ENCODE measurements around the gene LPIN3. TPM values are rescaled to one million over a fixed set of nuclear protein-coding genes. Genes with fewer than 3 reads are reported as not detected.

Gene LPIN3
- total RNA-seq, 2 experiments from 2014 or later: 4.0 TPM

DNA sequence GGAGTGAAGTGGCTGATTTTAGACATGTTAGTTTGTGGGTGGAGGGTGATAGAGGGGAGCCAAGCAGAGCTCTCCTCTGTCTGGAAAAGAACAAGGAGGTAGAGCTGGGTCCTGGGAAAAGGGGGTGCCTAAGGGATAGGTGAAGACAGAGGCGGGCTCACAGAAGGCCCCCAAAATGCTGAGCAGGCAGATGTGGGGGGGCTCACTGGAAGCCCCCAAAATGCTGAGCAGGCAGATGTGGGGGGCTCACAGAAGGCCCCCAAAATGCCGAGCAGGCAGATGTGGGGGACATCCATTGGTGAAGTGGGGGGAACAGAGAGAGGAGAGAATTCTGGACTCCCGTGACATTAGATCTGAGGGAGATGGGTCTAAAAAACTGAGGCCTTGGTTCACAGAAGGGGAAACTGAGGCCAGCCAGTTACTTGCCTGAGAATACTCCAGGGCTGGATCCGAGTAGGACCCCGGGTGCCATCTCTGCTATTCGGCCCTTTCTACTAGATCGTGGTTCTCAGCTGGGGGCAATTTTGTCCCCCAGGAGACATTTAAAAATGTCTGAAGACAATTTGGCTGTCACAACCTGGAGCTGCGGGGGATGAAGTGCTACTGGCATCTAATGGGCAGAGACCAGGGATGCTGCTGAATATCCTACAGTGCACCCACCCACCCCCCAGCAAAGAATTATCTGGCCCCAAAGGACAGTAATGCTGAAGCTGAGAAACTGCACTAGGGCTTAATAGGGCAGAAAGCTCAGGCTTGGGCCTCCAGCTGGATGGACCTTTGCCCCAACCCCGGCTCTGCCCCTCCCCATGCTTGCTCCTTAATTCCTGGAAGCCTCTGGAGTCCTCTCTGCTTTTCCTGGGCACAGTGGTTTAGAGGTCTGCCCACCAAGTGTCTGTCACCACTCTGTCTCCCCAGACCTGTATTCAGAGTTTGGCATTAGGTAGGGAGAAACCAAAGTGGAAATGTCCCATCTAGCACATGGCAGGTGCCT is 2.1 kb downstream of the LPIN3 start:
- POLR2A ChIA-PET: no interaction called here
- no peaks in the 10 kb centered on the region for H3K9me3 Mint-ChIP-seq (ENCODE audit: low read depth)
- H3K4me1 Mint-ChIP-seq: peaks cover 7% of the 10 kb centered on the region
- peaks cover 2% of the 10 kb centered on the region for H3K27me3 Mint-ChIP-seq
- H3K27ac Mint-ChIP-seq: no peak overlapping the region
- ATAC-seq (no peak), DNase-seq (no peak)
- no peak overlapping the region for H3K4me3 Mint-ChIP-seq
- no peaks in the 10 kb centered on the region for H3K36me3 Mint-ChIP-seq (ENCODE audit: low read depth)
- intact Hi-C loops (cut with DNase I, micrococcal nuclease): loop anchor here in 1 of 2 experiments (5.0 kb wide), 1 partner anchor 110 kb away; no protein-coding TSS in a partner anchor
- CTCF ChIA-PET: interaction anchor here (0.7 to 2.4 kb wide), 3 partner anchors 13 to 248 kb away, joined by 3 to 12 read pairs (median 3); no protein-coding TSS in a partner anchor

GRCh38 chr20:41344477-41344876 is 3.9 kb downstream of the LPIN3 start:
- intact Hi-C loops (cut with DNase I, micrococcal nuclease): loop anchor here in 1 of 2 experiments (5.0 kb wide), 1 partner anchor 112 kb away; no protein-coding TSS in a partner anchor
- Mint-ChIP-seq H3K27ac (no peak overlapping the region), H3K4me1 (peaks cover 7% of the 10 kb centered on the region), H3K27me3 (peaks cover under 1% of the 10 kb centered on the region), H3K36me3 (ENCODE audit: low read depth) (no peaks in the 10 kb centered on the region), H3K4me3 (no peak overlapping the region), H3K9me3 (ENCODE audit: low read depth) (no peaks in the 10 kb centered on the region)
- ATAC-seq (no peak), DNase-seq (no peak)
- CTCF ChIA-PET: interaction anchor here (0.7 to 1.5 kb wide), 4 partner anchors 56 to 555 kb away, joined by 3 to 5 read pairs (median 4); no protein-coding TSS in a partner anchor
- POLR2A ChIA-PET: interaction anchor here (0.6 kb wide), 1 partner anchor 144 kb away, joined by 4 read pairs; no protein-coding TSS in a partner anchor

DNA sequence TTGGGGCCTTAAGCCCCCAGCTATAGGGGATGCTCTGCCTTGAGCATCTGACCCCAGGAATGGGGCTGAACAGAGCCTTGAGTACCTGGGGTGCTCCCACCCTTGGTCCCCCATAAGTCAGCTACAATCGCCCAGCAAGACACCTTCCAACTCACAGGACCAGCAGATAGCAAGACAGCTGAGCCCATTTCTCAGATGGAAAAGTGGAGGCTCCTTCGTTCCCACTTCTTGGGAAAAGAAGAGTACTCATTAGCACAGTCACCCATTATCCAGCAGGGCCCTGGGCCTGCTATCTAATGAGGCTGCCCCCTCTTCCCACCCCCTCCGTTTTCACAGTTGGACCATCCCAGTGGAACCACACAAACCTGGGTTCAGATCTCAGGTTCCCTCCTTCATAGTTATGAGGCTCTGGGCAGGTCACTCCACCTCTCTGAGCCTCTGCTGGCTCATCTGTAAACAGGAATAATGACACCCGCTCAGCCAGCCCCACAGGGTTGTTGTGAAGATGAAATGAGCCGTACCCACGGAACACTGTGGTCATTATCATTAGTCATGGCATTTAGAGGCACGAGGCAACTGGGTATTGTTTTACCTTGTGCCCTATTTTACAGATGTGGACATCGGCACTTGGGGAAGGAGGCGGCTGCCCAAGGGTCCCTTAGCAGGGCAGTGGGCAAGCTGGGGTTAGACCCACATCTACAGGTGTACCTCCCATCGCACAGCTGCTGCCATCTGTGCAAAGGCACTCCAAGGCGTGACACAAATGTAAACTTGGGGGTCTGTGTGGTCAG is 4.5 kb downstream of the LPIN3 start:
- ChIA-PET POLR2A (no interaction called here), CTCF (interaction anchor here (0.7 to 1.5 kb wide), 4 partner anchors 55 to 556 kb away, joined by 3 to 5 read pairs (median 4); no protein-coding TSS in a partner anchor)
- H3K4me1 Mint-ChIP-seq: peaks cover 5% of the 10 kb centered on the region
- intact Hi-C loops (cut with DNase I, micrococcal nuclease): loop anchor here in 1 of 2 experiments (5.0 kb wide), 1 partner anchor 113 kb away; no protein-coding TSS in a partner anchor
- no peak for DNase-seq
- no peaks in the 10 kb centered on the region for H3K27me3 Mint-ChIP-seq
- no peak for ATAC-seq
- H3K4me3 Mint-ChIP-seq: no peak overlapping the region
- no peaks in the 10 kb centered on the region for H3K9me3 Mint-ChIP-seq (ENCODE audit: low read depth)
- no peak overlapping the region for H3K27ac Mint-ChIP-seq
- H3K36me3 Mint-ChIP-seq (ENCODE audit: low read depth): no peaks in the 10 kb centered on the region

DNA sequence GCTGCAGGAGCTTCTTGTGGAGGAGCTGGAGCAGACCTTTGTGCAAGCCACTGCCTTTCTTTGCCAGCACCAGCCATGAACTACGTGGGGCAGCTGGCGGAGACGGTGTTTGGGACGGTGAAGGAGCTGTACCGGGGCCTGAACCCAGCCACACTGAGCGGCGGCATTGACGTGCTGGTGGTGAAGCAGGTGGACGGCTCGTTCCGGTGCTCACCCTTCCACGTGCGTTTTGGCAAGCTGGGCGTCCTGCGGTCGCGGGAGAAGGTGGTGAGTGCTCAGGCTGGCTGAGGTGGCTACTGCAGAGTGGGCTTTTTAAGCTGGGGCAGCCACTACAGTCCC is 5.1 kb downstream of the LPIN3 start:
- ATAC-seq: no peak
- CTCF ChIA-PET: no interaction called here
- Mint-ChIP-seq H3K9me3 (ENCODE audit: low read depth) (no peaks in the 10 kb centered on the region), H3K27me3 (no peaks in the 10 kb centered on the region), H3K4me1 (no peaks in the 10 kb centered on the region), H3K36me3 (ENCODE audit: low read depth) (no peaks in the 10 kb centered on the region), H3K4me3 (no peak overlapping the region), H3K27ac (no peak overlapping the region)
- DNase-seq: no peak
- POLR2A ChIA-PET: no interaction called here
- intact Hi-C loops (cut with DNase I, micrococcal nuclease): no loop called here

- no peak overlapping the region for H3K27ac Mint-ChIP-seq
- no peaks in the 10 kb centered on the region for H3K36me3 Mint-ChIP-seq (ENCODE audit: low read depth)
- H3K4me3 Mint-ChIP-seq: no peak overlapping the region
- no peak for ATAC-seq
- CTCF ChIA-PET: interaction anchor here (0.7 to 0.9 kb wide), 3 partner anchors 9 to 1310 kb away, joined by 3 read pairs; no protein-coding TSS in a partner anchor
- no peaks in the 10 kb centered on the region for H3K4me1 Mint-ChIP-seq
- H3K27me3 Mint-ChIP-seq: no peaks in the 10 kb centered on the region
- POLR2A ChIA-PET: no interaction called here
- no peaks in the 10 kb centered on the region for H3K9me3 Mint-ChIP-seq (ENCODE audit: low read depth)
- intact Hi-C loops (cut with DNase I, micrococcal nuclease): no loop called here
- no peak for DNase-seq
Measured at GRCh38 chr20:41347523-41348429, 7.2 kb downstream of the LPIN3 start.

DNA sequence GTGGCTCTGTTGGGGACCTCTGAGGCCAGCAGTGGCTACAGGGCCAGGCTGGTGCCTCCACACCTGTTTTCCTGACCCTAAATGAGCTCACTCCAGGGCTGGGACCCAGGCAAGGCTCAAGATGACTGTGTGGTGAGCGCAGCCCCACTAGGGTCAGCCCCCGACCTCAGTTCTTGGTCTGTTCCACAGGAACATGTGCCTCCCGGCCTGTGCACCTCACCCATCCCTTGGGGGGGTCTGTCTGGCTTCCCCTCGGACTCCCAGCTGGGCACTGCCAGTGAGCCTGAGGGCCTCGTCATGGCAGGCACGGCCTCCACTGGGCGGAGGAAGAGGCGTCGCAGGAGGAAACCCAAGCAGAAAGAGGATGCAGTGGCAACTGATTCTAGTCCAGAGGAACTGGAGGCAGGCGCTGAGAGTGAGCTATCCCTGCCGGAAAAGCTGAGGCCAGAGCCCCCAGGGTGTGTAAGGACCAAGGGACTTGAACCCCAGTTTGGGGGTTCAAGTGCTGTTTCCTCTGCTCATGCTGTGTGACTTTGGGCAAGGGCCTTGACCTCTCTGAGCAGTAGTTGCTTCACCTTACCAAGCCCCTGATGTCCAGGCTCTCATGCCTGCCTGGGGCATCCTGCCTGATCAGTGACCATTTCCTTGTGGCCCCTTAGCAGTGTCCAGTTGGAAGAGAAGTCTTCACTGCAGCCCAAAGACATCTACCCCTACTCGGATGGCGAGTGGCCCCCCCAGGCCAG is 8.0 kb downstream of the LPIN3 start:
- ATAC-seq (no peak), DNase-seq (no peak)
- Mint-ChIP-seq H3K9me3 (ENCODE audit: low read depth) (no peaks in the 10 kb centered on the region), H3K36me3 (ENCODE audit: low read depth) (no peaks in the 10 kb centered on the region), H3K27me3 (no peaks in the 10 kb centered on the region), H3K4me3 (no peak overlapping the region), H3K4me1 (no peaks in the 10 kb centered on the region), H3K27ac (no peak overlapping the region)
- intact Hi-C loops (cut with DNase I, micrococcal nuclease): no loop called here
- POLR2A ChIA-PET: no interaction called here
- CTCF ChIA-PET: no interaction called here

DNA sequence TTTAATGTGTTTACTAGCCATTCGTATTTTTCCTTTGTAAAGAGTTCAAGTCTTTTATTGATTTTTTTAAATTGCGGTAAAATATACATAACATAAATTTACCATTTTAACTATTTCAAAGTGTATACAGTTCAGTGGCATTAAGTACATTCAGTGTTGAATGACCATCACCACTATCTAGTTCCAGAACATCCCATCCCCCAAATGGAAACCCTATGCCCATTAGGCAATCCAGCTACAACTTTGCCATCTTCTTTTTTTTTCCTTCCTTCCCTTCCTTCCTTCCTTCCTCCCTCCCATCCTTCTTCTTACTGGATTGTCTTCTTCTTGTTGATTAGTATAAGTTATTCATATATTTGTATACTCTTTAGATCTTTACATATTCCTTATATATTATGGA is 8.6 kb downstream of the LPIN3 start:
- Mint-ChIP-seq H3K27me3 (no peaks in the 10 kb centered on the region), H3K4me1 (no peaks in the 10 kb centered on the region), H3K36me3 (ENCODE audit: low read depth) (no peaks in the 10 kb centered on the region), H3K4me3 (no peak overlapping the region), H3K27ac (no peak overlapping the region), H3K9me3 (ENCODE audit: low read depth) (no peaks in the 10 kb centered on the region)
- ChIA-PET POLR2A (no interaction called here), CTCF (no interaction called here)
- no peak for ATAC-seq
- intact Hi-C loops (cut with DNase I, micrococcal nuclease): no loop called here
- no peak for DNase-seq

DNA sequence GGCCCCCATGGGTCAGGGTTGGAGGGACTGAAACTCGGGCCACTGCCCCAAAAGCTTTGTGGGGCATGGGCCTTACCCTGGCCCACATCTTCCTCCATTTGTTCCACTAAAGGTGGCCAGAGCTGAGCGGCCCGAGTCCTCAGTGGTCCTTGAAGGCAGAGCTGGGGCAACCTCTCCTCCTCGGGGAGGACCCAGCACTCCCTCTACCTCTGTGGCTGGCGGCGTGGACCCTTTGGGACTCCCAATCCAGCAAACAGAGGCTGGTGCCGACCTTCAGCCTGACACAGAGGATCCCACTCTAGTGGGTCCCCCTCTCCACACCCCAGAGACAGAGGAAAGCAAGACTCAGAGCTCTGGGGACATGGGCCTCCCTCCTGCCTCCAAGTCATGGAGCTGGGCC is 9.3 kb downstream of the LPIN3 start:
- CTCF ChIA-PET: no interaction called here
- Mint-ChIP-seq H3K27me3 (no peaks in the 10 kb centered on the region), H3K4me1 (no peaks in the 10 kb centered on the region), H3K9me3 (ENCODE audit: low read depth) (no peaks in the 10 kb centered on the region), H3K36me3 (ENCODE audit: low read depth) (no peaks in the 10 kb centered on the region), H3K27ac (no peak overlapping the region), H3K4me3 (no peak overlapping the region)
- DNase-seq (no peak), ATAC-seq (no peak)
- intact Hi-C loops (cut with DNase I, micrococcal nuclease): no loop called here
- POLR2A ChIA-PET: no interaction called here

GRCh38 chr20:41350408-41350962 is 9.9 kb downstream of the LPIN3 start:
- POLR2A ChIA-PET: interaction anchor here (0.6 to 0.7 kb wide), 2 partner anchors 35 to 98 kb away, joined by 3 to 5 read pairs; no protein-coding TSS in a partner anchor
- Mint-ChIP-seq H3K36me3 (ENCODE audit: low read depth) (no peaks in the 10 kb centered on the region), H3K4me3 (no peak overlapping the region), H3K27ac (no peak overlapping the region), H3K4me1 (no peaks in the 10 kb centered on the region), H3K27me3 (no peaks in the 10 kb centered on the region), H3K9me3 (ENCODE audit: low read depth) (no peaks in the 10 kb centered on the region)
- no peak for DNase-seq
- ATAC-seq: no peak
- intact Hi-C loops (cut with DNase I, micrococcal nuclease): no loop called here
- CTCF ChIA-PET: interaction anchor here (0.6 to 0.7 kb wide), 2 partner anchors 17 to 121 kb away, joined by 3 read pairs; no protein-coding TSS in a partner anchor

DNA sequence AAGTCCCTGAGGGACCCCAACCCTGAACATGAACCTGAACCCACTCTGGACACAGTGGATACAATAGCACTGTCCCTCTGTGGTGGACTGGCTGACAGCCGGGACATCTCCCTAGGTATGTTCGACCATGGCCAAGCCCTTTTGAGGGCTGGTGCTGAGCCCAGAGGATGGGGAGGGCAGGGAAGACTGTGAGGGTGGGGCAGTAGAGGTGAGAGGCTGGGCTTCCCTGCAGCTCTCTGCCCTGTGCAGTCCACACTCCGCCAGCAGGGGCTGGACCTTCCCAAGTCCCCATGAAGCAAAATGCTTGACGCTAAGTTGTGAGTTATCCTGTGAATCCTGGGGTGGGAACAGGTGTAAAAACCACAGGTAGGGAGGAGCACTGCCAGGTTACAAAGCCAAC is 11.5 kb downstream of the LPIN3 start:
- Mint-ChIP-seq H3K4me1 (no peaks in the 10 kb centered on the region), H3K27ac (no peak overlapping the region), H3K9me3 (ENCODE audit: low read depth) (no peaks in the 10 kb centered on the region), H3K4me3 (no peak overlapping the region), H3K27me3 (no peaks in the 10 kb centered on the region), H3K36me3 (ENCODE audit: low read depth) (no peaks in the 10 kb centered on the region)
- POLR2A ChIA-PET: no interaction called here
- CTCF ChIA-PET: no interaction called here
- intact Hi-C loops (cut with DNase I, micrococcal nuclease): no loop called here
- DNase-seq (no peak), ATAC-seq (no peak)
